HS-5 (cell line): Measurements from ENCODE around the gene CEP164.

Experiments
- DNase-seq: peaks from one replicate; pipeline ENCODE4 v3.0.0-alpha.2; 2012; ENCODE audit warnings: low read depth

CEP164 gene

GRCh38 chr11:117366248-117366647 is 38.6 kb downstream of the CEP164 start:
- no peak for DNase-seq

- no peak for DNase-seq
Observed at GRCh38 chr11:117366875-117367274, 39.2 kb downstream of the CEP164 start.

GRCh38 chr11:117369534-117369933 is 41.9 kb downstream of the CEP164 start:
- no peak for DNase-seq

- DNase-seq: no peak
Observed at GRCh38 chr11:117371453-117371852, 43.8 kb downstream of the CEP164 start.

GRCh38 chr11:117374316-117375055 is 46.8 kb downstream of the CEP164 start:
- no peak for DNase-seq

GRCh38 chr11:117375960-117376359 is 48.3 kb downstream of the CEP164 start:
- DNase-seq: no peak

GRCh38 chr11:117376517-117376916 is 48.9 kb downstream of the CEP164 start:
- DNase-seq: no peak

GRCh38 chr11:117378976-117379865 is 51.6 kb downstream of the CEP164 start:
- no peak for DNase-seq

GRCh38 chr11:117380676-117381075 is 53.0 kb downstream of the CEP164 start:
- no peak for DNase-seq

GRCh38 chr11:117381481-117382387 is 54.1 kb downstream of the CEP164 start:
- no peak for DNase-seq

GRCh38 chr11:117382746-117383145 is 55.1 kb downstream of the CEP164 start:
- DNase-seq: no peak

GRCh38 chr11:117384045-117384444 is 56.4 kb downstream of the CEP164 start:
- peak; percentile 75 for DNase-seq

GRCh38 chr11:117385471-117385870 is 57.8 kb downstream of the CEP164 start:
- no peak for DNase-seq

- no peak for DNase-seq
Observed at GRCh38 chr11:117385906-117386305, 58.3 kb downstream of the CEP164 start.

GRCh38 chr11:117387992-117388755 is 60.5 kb downstream of the CEP164 start:
- no peak for DNase-seq

GRCh38 chr11:117390743-117391142 is 63.1 kb downstream of the CEP164 start:
- DNase-seq: no peak

GRCh38 chr11:117391181-117391580 is 63.5 kb downstream of the CEP164 start:
- DNase-seq: no peak

GRCh38 chr11:117392001-117392690 is 64.5 kb downstream of the CEP164 start:
- DNase-seq: no peak

- no peak for DNase-seq
Observed at GRCh38 chr11:117392979-117393378, 65.3 kb downstream of the CEP164 start.

GRCh38 chr11:117394221-117394925 is 66.7 kb downstream of the CEP164 start:
- DNase-seq: no peak
